DOHH2 (cell line): ENCODE results near the gene SULT1B1.

Source experiments
- EZH2phosphoT487 ChIP-seq: fragments of 200-600 bp; sonication (generic); IDR thresholded peaks from 2 replicates; pipeline ENCODE4 v1.6.1; 2017; ENCODE audit warnings: borderline replicate concordance, mild to moderate bottlenecking, antibody characterized with exemption, low read length, moderate library complexity, mixed read lengths
- TF ChIP-seq, protein P1 (sequence below): fragments of 200-600 bp; sonication (generic); IDR thresholded peaks from one replicate; pipeline ENCODE4 v1.5.1; 2014; ENCODE audit warnings: antibody characterized with exemption, mild to moderate bottlenecking, low read depth, low read length; ENCODE audit not compliant: poor library complexity, severe bottlenecking

DNA sequence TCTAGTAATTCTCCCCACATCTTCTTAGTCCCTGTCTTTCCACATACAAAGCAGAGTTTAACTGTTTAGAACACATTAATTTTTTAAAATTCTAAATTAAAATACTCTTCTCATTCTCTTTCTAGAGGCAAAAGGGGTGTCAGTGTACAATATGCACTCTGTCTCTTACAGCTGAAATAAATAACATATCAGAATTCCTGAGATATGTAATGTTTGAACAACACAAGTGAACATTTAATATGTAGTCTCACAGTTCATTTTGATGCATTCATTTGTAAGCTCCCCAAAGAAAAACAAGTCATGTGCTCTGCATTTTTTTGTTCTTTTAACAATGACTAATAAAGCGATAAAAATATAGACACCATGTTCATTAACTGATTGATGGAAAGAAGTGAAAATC, 19.7 kb upstream of the SULT1B1 start:
- TF ChIP-seq, protein P1, sequence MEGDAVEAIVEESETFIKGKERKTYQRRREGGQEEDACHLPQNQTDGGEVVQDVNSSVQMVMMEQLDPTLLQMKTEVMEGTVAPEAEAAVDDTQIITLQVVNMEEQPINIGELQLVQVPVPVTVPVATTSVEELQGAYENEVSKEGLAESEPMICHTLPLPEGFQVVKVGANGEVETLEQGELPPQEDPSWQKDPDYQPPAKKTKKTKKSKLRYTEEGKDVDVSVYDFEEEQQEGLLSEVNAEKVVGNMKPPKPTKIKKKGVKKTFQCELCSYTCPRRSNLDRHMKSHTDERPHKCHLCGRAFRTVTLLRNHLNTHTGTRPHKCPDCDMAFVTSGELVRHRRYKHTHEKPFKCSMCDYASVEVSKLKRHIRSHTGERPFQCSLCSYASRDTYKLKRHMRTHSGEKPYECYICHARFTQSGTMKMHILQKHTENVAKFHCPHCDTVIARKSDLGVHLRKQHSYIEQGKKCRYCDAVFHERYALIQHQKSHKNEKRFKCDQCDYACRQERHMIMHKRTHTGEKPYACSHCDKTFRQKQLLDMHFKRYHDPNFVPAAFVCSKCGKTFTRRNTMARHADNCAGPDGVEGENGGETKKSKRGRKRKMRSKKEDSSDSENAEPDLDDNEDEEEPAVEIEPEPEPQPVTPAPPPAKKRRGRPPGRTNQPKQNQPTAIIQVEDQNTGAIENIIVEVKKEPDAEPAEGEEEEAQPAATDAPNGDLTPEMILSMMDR = no peak
- no peak for TF ChIP-seq EZH2phosphoT487
